Measurements from ENCODE around the gene TRIM61. TPM values are rescaled to one million over a fixed set of nuclear protein-coding genes. Genes with fewer than 3 reads are reported as not detected.
"Not testable (repeated sequence)": the region's sequence is repeated elsewhere in the genome, so short reads cannot be mapped to it uniquely, and the experiment has no call there.

Gene TRIM61
- total RNA-seq, 8 experiments from 2014 or later = 0.23 to 0.76 (median 0.33) TPM; not detected in 4

DNA sequence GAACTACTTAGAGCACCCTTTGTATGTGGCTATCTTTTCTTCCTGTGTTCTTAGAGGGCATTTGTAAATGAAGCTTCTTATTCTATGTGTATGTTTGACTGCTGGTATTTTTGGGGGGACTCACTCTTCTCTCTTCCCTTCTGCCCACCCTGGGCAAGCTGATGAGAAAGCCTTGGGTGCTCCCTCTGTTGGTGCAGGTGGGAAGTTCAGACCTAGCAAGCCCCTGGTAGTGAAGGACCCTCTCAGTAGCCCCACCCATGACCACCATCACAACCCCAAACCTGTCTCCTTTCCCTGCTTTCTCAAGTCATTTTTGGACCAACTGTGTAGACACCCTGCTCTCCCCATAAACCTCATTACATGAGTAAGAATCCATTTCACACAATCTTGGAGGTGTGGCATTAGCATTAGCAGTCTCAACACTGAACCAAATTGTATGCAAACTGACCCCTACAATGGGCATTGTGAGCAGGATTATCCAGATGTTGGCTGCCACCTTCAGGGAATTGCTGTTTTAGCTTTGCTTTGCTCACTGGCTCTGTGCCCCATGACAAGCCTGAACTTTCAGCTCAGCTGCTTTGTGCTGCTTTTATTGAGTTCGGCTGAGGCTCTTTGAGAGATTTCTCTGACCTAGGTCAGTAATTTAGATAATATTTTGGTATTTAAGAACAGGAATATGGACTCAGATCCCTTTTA lies 27.9 kb downstream of the TRIM61 start:
- no peak overlapping the region for H3K27ac ChIP-seq
- ATAC-seq (replicated peaks in 6 of 8) = peak in 5 of 8 experiments; percentile 14 to 62 (median 36)
- in situ Hi-C loops (cut with MboI; ENCODE audit: low pct_unique_long_range_greater_than_20kb in 2 of 9, low sequenced_read_pairs in 9 of 9, unreplicated experiment in 9 of 9) = no loop called here
- 0 to 86% (median 60%) methylated on average over 1 of the region's 1 CpG; no CpG with 5 or more reads in 4 of the 10 experiments for WGBS, 10 experiments
- H3K4me3 ChIP-seq = no peak overlapping the region
- H3K4me1 ChIP-seq (replicated peaks in 1 of 2) = no peaks in the 10 kb centered on the region

DNA sequence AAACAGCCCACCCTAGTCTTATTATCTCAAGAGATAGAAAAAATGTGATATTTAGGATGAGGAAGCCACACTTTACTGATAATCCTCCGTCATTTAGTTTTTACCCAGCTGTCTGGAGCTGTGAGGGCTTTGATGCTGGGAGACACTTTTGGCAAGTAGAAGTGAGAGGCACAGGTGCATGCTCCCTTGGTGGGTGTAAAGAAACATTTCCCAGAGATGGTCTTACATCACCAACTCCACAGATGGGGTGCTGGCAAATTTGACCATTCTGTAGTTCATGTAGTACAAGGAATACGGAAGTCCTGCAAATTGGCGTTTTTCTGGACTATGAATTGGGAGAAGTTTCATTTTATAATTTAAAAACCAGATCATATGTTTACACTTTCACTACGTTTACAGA lies 28.5 kb downstream of the TRIM61 start:
- Histone ChIP-seq H3K4me1 (replicated peaks in 1 of 2) (no peaks in the 10 kb centered on the region), H3K27ac (no peak overlapping the region), H3K4me3 (no peak overlapping the region)
- in situ Hi-C loops (cut with MboI; ENCODE audit: low pct_unique_long_range_greater_than_20kb in 2 of 9, low sequenced_read_pairs in 9 of 9, unreplicated experiment in 9 of 9) = no loop called here
- ATAC-seq (replicated peaks in 6 of 8) = no peak
- 10 to 100% (median 65%) methylated on average over 2 to 4 of the region's 4 CpGs; no CpG with 5 or more reads in 4 of the 10 experiments for WGBS, 10 experiments

DNA sequence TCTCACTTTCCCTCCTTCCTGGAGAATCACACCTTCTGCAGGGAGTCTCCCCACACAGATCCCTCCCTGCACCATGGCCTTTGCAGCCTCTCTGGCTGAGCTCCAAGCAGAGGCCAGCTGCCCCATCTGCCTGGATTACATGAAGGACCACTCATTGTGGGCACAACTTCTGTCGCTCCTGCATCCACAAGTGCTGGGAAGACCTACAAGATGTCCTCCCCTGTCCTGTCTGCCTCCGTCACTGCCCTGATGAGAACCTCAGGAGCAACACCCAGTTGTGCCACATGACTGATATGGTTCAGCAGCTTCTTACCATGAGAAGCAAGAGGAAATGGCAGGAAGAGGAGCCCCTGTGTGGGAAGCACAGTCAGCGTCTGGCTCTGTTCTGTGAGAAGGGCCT lies 29.5 kb downstream of the TRIM61 start:
- in situ Hi-C loops (cut with MboI; ENCODE audit: low pct_unique_long_range_greater_than_20kb in 2 of 9, low sequenced_read_pairs in 9 of 9, unreplicated experiment in 9 of 9); ATAC-seq (replicated peaks in 6 of 8); H3K27ac ChIP-seq; H3K4me3 ChIP-seq; H3K4me1 ChIP-seq (replicated peaks in 1 of 2): not testable (repeated sequence)
- 80 to 100% (median 97%) methylated on average over 1 to 2 of the region's 3 CpGs; no CpG with 5 or more reads in 6 of the 10 experiments for WGBS, 10 experiments

DNA sequence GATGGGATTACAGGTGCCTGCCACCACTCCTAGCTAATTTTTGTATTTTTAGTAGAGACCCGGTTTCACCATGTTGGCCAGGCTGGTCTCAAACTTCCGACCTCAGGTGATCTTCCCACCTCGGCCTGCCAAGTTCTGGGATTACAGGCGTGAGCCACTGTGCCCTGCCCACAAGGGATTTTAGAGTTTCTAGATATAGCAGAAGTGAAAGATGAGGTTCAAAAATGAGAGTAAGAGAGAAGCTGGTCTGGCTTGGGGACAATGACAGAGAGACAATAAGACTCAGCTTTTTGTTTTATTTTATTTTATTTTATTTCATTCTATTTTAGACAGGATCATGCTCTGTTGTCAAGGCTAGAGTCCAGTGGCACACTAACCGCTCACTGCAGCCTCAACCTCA lies 30.6 kb downstream of the TRIM61 start:
- in situ Hi-C loops (cut with MboI; ENCODE audit: low pct_unique_long_range_greater_than_20kb in 2 of 9, low sequenced_read_pairs in 9 of 9, unreplicated experiment in 9 of 9) = no loop called here

DNA sequence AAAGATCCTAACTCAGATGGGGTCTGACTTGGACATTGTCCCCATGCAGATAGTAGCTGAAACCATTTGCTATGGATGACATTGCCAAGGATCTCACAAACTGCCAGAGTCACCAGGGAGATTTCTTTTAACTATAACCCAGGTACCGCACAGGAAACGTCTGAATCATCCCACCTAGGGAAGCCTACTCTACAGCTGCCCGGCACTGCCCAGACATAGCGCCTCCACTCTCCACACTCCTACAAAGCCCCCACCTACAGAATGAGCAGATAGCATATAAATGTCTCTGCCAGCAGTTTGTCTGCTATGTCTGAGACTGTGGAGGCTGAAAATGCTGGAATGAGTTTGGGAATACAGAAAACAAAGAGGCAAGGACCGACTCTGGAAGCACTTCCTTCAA lies 32.3 kb downstream of the TRIM61 start:
- Histone ChIP-seq H3K27ac (no peak overlapping the region), H3K4me3 (no peak overlapping the region), H3K4me1 (replicated peaks in 1 of 2) (no peaks in the 10 kb centered on the region)
- in situ Hi-C loops (cut with MboI; ENCODE audit: low pct_unique_long_range_greater_than_20kb in 2 of 9, low sequenced_read_pairs in 9 of 9, unreplicated experiment in 9 of 9) = no loop called here
- ATAC-seq (replicated peaks in 6 of 8) = peak in 1 of 8 experiments; percentile 45
- WGBS, 10 experiments = 20 to 93% (median 71%) methylated on average over 1 to 3 of the region's 5 CpGs; no CpG with 5 or more reads in 5 of the 10 experiments

More for the DNA sequence above, 30.6 kb downstream of the TRIM61 start:
- no peak for ATAC-seq (replicated peaks in 6 of 8)
- 8 to 98% (median 85%) methylated on average over 1 to 5 of the region's 5 CpGs; no CpG with 5 or more reads in 1 of the 10 experiments for WGBS, 10 experiments
- Histone ChIP-seq H3K4me1 (replicated peaks in 1 of 2) (no peaks in the 10 kb centered on the region), H3K4me3 (no peak overlapping the region), H3K27ac (no peak overlapping the region)

DNA sequence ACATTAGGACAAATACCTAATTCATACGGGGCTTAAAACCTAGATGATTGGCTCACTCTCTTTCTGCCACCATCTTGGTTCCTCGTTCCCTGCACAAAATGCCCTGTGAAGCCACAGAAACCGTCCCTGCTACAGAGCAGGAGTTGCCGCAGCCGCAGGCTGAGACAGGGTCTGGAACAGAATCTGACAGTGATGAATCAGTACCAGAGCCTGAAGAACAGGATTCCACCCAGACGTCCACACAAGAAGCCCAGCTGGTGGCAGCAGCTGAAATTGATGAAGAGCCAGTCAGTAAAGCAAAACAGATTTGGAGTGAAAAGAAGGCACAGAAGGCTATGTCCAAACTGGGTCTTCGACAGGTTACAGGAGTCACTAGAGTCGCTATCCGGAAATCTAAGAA lies 34.3 kb downstream of the TRIM61 start:
- Histone ChIP-seq H3K4me1 (replicated peaks in 1 of 2) (no peaks in the 10 kb centered on the region), H3K27ac (no peak overlapping the region), H3K4me3 (no peak overlapping the region)
- 0 to 90% (median 78%) methylated on average over 1 to 8 of the region's 9 CpGs; no CpG with 5 or more reads in 3 of the 10 experiments for WGBS, 10 experiments
- no peak for ATAC-seq (replicated peaks in 6 of 8)
- in situ Hi-C loops (cut with MboI; ENCODE audit: low pct_unique_long_range_greater_than_20kb in 2 of 9, low sequenced_read_pairs in 9 of 9, unreplicated experiment in 9 of 9) = no loop called here

DNA sequence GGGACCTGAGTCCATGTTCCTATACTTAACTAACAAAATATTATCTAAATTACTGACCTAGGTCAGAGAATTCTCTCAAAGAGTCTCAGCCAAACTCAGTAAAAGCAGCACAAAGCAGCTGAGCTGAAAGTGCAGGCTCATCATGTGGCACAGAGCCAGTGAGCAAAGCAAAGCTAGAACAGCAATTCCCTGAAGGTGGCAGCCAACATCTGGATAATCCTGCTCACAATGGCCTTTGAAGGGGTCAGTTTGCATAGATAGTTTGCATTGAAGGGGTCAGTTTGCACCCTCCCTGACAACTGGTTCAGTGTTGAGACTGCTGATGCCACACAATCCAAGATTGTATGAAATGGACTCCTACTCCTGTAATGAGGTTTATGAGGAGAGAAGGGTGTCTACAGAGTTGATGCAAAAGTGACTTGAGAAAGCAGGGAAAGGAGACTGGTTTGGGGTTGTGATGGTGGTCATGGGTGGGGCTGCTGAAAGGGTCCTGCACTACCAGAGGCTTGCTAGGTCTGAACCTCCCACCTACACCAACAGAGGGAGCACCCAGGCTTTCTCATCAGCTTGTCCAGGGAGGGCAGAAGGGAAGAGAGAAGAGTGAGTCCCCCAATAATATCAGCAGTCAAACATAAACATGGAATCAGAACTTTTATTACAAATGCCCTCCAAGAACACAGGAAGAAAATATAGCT lies 39.7 kb downstream of the TRIM61 start:
- in situ Hi-C loops (cut with MboI; ENCODE audit: low pct_unique_long_range_greater_than_20kb in 2 of 9, low sequenced_read_pairs in 9 of 9, unreplicated experiment in 9 of 9) = no loop called here
- ATAC-seq (replicated peaks in 6 of 8) = peak in 4 of 8 experiments; percentile 62 to 86 (median 74)

DNA sequence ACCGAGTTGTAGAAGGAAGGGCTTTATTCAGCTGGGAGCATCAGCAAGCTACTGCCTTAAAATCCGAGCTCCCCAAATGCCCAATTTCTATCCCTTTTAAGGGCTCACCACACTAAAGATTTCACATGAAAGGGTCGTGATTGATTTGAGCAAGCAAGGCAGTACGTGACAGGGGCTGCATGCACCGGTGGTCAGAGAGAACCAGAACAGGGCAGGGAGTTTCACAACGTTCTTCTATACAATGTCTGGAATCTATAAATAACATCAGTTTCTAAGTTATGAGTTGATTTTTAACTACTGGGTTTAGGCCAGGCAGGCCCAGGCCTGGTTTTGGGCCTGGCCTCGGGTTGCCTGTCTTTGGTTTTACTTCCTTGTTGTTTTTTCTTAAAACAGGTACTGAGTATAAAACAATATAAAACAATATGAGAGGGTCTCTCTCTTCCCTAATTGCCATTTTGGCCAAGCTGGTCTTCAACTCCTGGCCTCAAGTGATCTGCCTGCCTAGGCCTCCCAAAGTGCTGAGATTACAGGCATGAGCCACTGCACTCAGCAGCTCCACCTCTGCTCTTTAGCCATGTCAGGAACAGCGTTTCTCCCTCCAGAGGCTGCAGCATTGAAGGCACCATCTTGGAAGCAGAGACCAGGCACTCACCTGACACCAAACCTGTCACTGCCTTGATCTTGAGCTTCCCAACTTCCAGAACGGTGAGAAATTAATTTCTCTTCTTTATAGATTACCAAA lies 41.4 kb downstream of the TRIM61 start:
- 37 to 100% (median 92%) methylated on average over 1 to 5 of the region's 9 CpGs; no CpG with 5 or more reads in 3 of the 10 experiments for WGBS, 10 experiments
- in situ Hi-C loops (cut with MboI; ENCODE audit: low pct_unique_long_range_greater_than_20kb in 2 of 9, low sequenced_read_pairs in 9 of 9, unreplicated experiment in 9 of 9); ATAC-seq (replicated peaks in 6 of 8); H3K27ac ChIP-seq; H3K4me3 ChIP-seq; H3K4me1 ChIP-seq (replicated peaks in 1 of 2): not testable (repeated sequence)

More for the DNA sequence above, 39.7 kb downstream of the TRIM61 start:
- H3K27ac ChIP-seq = no peak overlapping the region
- no peak overlapping the region for H3K4me3 ChIP-seq
- H3K4me1 ChIP-seq (replicated peaks in 1 of 2) = no peaks in the 10 kb centered on the region

DNA sequence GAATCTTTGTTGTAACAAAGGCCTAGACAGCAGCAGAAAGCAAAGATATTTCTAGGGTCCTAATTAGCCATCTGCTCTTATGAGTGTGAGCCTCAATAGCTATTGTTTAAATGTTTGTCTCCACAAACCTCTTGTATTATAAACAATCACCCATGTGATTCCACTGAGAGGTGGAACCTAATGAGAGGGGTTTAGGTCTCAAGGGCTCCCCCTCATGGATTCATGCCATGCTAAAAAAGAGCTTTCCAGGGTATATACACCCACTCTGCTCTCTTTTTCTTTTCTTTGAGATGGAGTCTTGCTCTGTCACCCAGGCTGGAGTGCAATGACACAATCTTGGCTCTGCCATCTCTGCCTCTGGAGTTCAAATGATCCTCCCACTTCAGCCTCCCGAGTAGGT lies 42.1 kb downstream of the TRIM61 start:
- H3K4me3 ChIP-seq = no peak overlapping the region
- no peak overlapping the region for H3K27ac ChIP-seq
- ATAC-seq (replicated peaks in 6 of 8) = peak in 1 of 8 experiments; percentile 74
- no peaks in the 10 kb centered on the region for H3K4me1 ChIP-seq (replicated peaks in 1 of 2)
- in situ Hi-C loops (cut with MboI; ENCODE audit: low pct_unique_long_range_greater_than_20kb in 2 of 9, low sequenced_read_pairs in 9 of 9, unreplicated experiment in 9 of 9) = no loop called here
- WGBS, 10 experiments = 0 to 29% methylated on average over 1 of the region's 1 CpG; no CpG with 5 or more reads in 8 of the 10 experiments

DNA sequence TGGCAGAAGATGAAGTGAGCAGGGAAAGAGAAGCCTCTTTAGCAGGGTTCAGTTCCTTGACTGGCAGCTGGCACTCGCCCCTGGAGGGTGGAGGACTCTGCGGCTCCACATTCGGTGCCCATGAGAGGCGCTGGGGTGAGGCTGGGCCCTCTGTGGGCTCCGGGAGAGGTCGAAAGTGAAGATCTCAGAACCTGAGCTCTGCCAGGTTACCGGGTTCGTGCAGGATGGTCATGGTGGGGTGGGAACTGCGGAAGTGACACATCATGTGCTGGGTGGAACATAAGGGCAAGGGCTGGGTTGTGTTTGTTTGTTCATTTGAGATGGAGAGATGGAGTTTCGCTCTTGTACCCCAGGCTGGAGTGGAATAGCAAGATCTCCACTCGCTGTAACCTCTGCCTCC lies 44.2 kb downstream of the TRIM61 start:
- H3K4me1 ChIP-seq (replicated peaks in 1 of 2) = no peaks in the 10 kb centered on the region
- ATAC-seq (replicated peaks in 6 of 8) = no peak
- H3K27ac ChIP-seq = no peak overlapping the region
- in situ Hi-C loops (cut with MboI; ENCODE audit: low pct_unique_long_range_greater_than_20kb in 2 of 9, low sequenced_read_pairs in 9 of 9, unreplicated experiment in 9 of 9) = no loop called here
- no peak overlapping the region for H3K4me3 ChIP-seq
- WGBS, 10 experiments = 66 to 100% (median 94%) methylated on average over 1 to 8 of the region's 11 CpGs; no CpG with 5 or more reads in 3 of the 10 experiments

DNA sequence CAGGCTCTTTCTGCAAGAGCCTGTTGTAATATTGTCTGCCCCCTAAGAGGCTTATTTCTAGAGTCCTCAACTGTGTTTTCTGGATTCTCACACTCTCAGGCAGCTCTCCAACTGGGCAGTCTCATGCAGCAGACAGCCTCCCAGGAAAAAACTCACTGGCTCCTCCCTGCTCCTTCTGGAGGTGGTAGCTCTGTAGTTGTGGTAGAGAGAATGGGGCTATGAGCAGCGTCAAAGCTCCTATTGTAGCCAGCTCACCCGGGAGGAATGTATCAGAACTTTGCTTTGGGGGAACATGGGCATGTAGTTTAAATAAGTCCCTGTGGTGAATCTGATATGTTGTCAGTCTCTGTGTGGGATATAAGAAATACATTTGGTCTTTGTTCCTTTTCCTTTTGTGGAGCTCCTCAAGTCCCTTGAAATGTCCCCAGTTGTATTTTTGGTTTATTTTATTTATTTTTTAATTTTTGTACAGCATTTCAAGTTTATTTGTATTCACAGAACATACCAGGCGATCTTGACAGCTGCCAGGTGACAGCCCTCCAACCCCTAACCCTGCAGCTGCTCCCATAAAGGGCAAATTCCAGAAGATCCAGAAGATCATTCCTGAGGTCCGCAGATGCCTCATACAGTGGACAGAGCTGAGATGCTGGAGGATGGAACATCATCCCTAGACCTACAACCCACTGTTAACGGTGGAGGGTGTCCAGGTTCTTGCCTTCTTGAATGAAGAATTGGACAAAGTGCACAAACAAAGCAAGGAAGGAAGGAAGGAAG lies 45.7 kb downstream of the TRIM61 start:
- H3K27ac ChIP-seq = no peak overlapping the region
- H3K4me3 ChIP-seq = no peak overlapping the region
- WGBS, 10 experiments = 5 to 100% (median 85%) methylated on average over 1 to 4 of the region's 5 CpGs
- no peaks in the 10 kb centered on the region for H3K4me1 ChIP-seq (replicated peaks in 1 of 2)
- in situ Hi-C loops (cut with MboI; ENCODE audit: low pct_unique_long_range_greater_than_20kb in 2 of 9, low sequenced_read_pairs in 9 of 9, unreplicated experiment in 9 of 9) = no loop called here
- ATAC-seq (replicated peaks in 6 of 8) = peak in 1 of 8 experiments; percentile 27

DNA sequence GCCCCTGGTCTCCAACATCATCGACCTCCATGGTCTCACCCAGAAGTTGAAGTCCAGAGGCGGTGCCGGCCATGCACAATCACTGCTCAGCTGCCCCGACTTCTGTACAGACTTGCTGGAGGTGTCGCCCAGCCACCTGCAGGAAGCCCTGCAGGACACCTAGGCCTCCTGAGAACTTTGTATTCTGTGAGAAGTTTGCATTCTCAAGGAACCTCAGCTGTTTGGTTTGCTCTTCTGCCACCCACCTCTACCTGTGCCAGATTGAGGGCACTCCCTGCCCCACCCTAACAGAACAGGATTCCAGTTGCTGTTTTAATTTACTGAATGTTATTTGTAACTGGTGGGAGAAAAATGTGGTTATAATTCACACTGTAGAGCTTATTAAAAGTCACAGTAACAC lies 46.8 kb downstream of the TRIM61 start:
- Histone ChIP-seq H3K4me3 (no peak overlapping the region), H3K27ac (no peak overlapping the region), H3K4me1 (replicated peaks in 1 of 2) (no peaks in the 10 kb centered on the region)
- WGBS, 10 experiments = 60 to 100% (median 90%) methylated on average over 1 to 3 of the region's 5 CpGs; no CpG with 5 or more reads in 5 of the 10 experiments
- in situ Hi-C loops (cut with MboI; ENCODE audit: low pct_unique_long_range_greater_than_20kb in 2 of 9, low sequenced_read_pairs in 9 of 9, unreplicated experiment in 9 of 9) = no loop called here
- ATAC-seq (replicated peaks in 6 of 8) = no peak
